Femur (tissue), 1 donor: ENCODE measurements around the gene MYO3B.
"Not testable (repeated sequence)": the region's sequence is repeated elsewhere in the genome, so short reads cannot be mapped to it uniquely, and the experiment has no call there.

Experiments
- DNase-seq: peaks from one replicate; pipeline ENCODE4 v3.0.0-alpha.2; 2017

Gene MYO3B

GRCh38 chr2:170434396-170434795 lies 256.4 kb downstream of the MYO3B start:
- not testable (repeated sequence) for DNase-seq

DNA sequence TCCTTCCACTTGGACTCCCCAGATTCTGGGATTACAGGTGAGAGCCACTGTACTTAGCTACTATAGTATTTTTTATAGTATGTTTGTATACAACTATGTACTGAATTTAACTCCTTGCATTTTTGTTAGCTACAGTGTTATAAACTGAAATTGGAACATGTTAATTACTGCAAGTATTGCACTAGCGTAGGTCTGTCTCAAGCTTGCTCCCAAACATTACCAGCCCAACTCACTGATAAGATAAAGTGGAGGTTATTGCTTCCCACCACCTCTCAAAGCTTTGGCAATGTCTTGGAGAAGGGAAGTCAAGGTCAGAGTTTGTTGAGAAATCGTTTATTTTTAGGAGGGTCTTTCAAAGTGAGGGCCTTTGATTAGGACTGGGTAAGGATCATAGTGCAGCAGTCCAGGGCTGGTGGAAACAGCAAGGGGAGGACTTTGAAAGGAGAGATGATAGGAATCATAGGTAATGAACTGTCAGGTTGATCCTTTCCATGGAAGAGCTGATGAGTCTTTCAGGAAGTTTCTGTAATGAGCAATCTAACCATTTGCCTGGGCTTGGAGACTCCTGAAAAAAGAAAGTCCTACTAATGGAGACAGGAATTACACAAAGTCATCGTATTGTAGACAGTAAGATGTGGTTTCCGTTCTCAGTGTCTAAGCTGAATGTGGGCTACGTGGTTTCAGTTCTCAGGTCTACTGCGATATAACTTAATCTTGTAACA lies 257.1 kb downstream of the MYO3B start:
- DNase-seq, result no peak

GRCh38 chr2:170436077-170436943 lies 258.4 kb downstream of the MYO3B start:
- DNase-seq, result no peak

DNA sequence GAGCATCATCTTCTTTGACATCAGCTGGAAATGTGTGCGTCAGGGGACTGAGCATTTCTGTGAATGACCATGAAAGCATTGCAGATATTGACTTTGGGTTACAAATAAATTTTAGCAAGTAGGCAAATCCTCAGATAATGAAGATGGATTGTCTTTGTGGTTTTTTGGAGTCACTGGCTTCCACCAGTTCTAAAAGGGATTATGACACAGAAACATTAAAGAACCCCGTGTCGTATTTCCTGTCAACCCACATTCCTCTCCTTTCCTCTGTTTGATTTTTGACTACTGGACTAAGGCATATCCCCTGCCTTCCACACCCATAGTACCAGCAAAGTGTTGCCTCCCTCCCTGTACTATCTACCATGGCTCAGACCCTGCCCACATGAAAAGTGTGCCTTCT lies 268.1 kb downstream of the MYO3B start:
- no peak for DNase-seq

- no peak for DNase-seq
Measured at GRCh38 chr2:170449034-170449433, 271.1 kb downstream of the MYO3B start.

GRCh38 chr2:170454471-170455372 lies 276.8 kb downstream of the MYO3B start:
- no peak for DNase-seq

GRCh38 chr2:170455617-170456426 lies 277.9 kb downstream of the MYO3B start:
- no peak for DNase-seq

DNA sequence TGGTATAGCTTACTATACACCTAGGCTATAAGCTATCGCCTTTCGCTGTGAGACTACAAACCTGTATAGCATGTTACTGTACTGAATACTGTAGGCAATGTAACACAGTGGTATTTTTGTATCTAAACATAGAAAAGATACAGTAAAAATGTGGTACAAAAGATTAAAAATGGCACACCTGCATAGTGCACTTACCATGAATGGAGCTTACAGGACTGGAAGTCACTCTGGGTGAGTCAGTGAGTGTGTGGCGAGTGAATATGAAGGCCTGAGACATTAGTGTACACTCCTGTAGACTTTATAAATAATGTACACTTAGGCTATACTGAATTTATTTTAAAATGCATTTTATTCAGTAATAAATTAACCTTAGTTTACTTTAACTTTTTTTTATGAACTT lies 279.0 kb downstream of the MYO3B start:
- no peak for DNase-seq

DNA sequence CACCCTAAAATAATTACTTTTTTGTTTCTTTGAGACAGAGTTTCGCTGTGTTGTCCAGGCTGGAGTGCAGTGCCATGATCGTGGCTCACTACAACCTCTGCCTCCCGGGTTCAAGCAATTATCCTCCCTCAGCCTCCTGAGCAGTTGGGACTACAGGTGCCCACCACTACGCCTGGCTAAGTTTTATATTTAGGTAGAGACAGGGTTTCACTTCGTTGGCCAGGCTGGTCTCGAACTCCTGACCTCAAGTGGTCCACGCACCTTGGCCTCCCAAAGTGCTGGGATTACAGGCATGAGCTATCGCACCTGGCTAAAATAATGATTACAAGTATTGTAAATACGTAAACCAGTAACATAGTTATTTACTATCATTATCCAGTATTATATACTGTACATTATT lies 279.8 kb downstream of the MYO3B start:
- no peak for DNase-seq

- no peak for DNase-seq
Measured at GRCh38 chr2:170461889-170462288, 283.9 kb downstream of the MYO3B start.

DNA sequence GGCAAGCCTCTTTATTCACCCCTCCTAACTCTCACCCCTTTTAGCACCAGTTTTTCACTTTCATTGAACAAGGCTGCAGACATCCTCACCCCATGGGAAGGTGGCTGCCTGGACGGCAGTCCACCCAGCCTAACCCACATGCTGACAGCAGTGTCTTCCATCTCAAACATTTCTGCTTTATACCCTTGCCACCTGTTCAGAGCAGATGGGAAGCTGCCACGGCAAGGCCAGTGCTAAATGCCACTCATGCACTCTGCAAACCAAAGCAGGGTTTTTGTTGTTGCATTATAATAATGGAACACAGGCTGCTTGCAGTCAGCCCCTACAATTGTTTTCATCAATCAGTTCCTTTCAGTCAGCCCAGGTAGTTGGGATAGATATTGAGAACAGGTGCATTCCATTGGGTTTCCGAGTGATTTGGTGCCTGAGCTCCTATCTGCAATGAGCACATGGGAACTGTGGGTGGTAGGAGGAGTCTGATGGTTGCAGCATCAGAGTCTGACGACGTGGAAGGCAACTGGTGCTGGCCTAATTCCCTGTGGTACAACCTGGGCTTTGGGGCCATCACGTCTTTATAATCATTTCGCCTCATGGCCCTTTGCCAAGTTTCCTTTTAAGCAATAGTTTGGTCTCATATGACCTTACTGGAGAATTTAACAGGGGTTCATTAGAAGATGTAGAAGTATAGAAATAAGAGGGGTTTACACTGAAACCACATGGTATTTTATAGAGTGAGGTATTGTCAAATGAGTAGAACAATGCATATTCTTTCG lies 284.7 kb downstream of the MYO3B start:
- DNase-seq, result no peak

GRCh38 chr2:170463206-170463537 lies 285.2 kb downstream of the MYO3B start:
- DNase-seq, result no peak

- DNase-seq, result no peak
Measured at GRCh38 chr2:170464268-170464667, 286.3 kb downstream of the MYO3B start.

GRCh38 chr2:170465241-170465640 lies 287.3 kb downstream of the MYO3B start:
- no peak for DNase-seq

DNA sequence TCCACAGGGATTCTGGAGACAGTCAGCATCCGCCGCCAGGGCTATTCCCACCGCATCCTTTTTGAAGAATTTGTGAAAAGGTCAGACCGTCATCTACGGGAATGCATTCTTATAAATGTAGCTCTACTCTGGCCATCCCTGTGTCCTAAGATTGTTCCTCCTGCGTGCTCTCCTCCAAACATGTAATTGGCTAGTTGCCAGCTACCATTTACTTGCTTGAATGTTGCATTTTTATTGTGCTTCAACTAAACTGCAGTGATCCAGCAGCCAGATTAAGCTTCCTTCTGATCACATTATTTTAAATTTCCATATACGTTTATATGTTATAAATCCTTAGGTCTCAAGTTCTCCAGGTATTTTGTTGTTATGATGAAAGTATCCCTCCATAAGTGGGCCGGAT lies 288.7 kb downstream of the MYO3B start:
- DNase-seq, result no peak

DNA sequence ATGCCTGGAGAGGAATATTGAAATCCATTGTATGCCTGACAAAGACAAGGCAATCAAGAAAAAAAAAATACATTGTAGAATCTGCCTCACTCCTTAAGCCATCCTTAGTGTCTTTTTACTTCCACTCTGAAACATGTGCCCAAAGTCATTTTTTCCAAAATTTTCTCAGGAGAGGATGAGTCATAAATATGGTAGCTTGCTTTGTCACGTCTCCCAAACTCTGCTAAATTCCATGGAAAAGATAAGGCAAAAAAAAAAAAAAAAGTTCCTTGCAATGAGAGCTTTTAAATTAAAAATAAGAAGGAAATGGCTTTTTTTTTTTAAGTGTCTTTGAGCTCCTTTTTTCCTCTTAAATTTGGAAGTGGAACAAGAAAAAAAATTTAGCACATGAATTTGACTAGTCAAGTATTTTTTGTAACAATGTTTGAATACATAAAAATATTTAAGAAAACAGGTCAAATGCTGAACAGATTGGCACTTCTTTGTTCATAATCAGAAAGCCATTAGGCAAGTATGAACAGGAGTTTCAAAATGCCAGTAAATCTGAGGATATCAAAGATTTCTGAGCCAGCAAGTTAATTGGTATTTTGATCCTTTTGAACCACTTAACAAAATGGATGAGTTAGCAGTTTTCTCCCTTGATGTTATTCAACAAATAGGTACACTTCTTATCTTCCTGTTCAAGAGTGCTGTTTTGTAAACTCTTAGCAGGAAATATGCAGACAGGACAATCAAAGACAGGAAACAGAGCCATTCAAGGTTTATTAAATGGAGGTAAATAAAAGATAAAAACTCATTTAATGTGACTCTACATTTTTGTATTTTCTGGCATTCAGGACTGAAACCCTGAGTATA lies 289.8 kb downstream of the MYO3B start:
- no peak for DNase-seq

DNA sequence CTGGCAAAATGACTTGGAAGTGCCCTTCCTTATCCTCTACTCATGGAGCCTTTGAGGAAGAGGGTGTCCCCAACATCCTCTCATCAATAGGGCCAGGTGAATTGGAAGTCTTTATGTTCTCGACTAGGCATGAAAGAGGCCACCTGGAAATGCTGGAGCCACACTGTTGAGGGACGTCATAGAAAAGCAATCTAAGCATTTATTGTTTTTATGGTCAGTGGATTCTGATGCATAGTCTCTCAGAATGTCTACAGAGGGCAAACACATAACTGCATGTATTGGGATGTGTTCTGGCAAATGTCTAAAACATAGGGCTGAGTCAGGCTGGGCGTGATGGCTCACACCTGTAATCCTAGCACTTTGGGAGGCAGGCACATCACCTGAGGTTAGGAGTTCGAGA lies 290.6 kb downstream of the MYO3B start:
- no peak for DNase-seq

DNA sequence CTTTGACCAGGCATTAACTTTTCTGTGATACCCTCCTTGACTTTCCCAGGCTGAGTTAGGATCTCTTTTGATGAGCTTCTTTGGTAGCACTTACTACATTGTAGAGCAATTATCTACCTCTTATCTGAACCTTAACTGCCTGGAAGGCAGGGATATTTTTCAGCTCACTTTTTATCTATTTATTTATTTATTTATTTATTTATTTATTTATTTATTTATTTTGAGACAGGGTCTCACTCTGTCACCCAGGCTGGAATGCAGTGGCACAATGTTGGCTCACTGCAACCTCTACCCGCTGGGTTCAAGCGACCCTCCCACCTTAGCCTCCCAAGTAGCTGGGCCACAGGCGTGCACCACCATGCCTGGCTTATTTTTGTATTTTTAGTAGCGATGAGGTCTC lies 294.6 kb downstream of the MYO3B start:
- DNase-seq, result not testable (repeated sequence)

- DNase-seq, result no peak
Measured at GRCh38 chr2:170475878-170476277, 297.9 kb downstream of the MYO3B start.

- DNase-seq, result no peak
Measured at GRCh38 chr2:170477630-170478029, 299.7 kb downstream of the MYO3B start.

- no peak for DNase-seq
Measured at GRCh38 chr2:170481201-170481600, 303.3 kb downstream of the MYO3B start.
